Measurements from ENCODE around the gene MOV10L1. TPM values are rescaled to one million over a fixed set of nuclear protein-coding genes. Genes with fewer than 3 reads are reported as not detected.

The MOV10L1 gene
- polyA plus RNA-seq, 1 donor from 2014 or later = not detected

GRCh38 chr22:50180727-50181521, 91.1 kb downstream of the MOV10L1 start:
- H3K4me3 Mint-ChIP-seq = no peak overlapping the region
- no peaks in the 10 kb centered on the region for H3K9me3 Mint-ChIP-seq
- peaks cover 7% of the 10 kb centered on the region for H3K27me3 Mint-ChIP-seq
- H3K4me1 Mint-ChIP-seq = peaks cover 0 to 19% (median 15%) of the 10 kb centered on the region in 3 donors
- H3K27ac Mint-ChIP-seq = no peak overlapping the region
- H3K36me3 Mint-ChIP-seq = peaks cover 1% of the 10 kb centered on the region

GRCh38 chr22:50182176-50183081, 92.6 kb downstream of the MOV10L1 start:
- Mint-ChIP-seq H3K9me3 (no peaks in the 10 kb centered on the region), H3K36me3 (peaks cover 1% of the 10 kb centered on the region), H3K4me1 (peaks cover 8 to 18% (median 17%) of the 10 kb centered on the region in 3 donors), H3K27me3 (peaks cover 6% of the 10 kb centered on the region), H3K4me3 (peak overlapping the region in 1 of 4 donors; percentile 35), H3K27ac (no peak overlapping the region)

- Mint-ChIP-seq H3K4me3 (peak overlapping the region in 3 of 4 donors; percentile 21 to 81 (median 66)), H3K9me3 (no peaks in the 10 kb centered on the region), H3K27ac (peak overlapping the region in 1 of 3 donors; percentile 80), H3K4me1 (peaks cover 10 to 21% (median 20%) of the 10 kb centered on the region in 3 donors), H3K36me3 (no peaks in the 10 kb centered on the region), H3K27me3 (peaks cover 5% of the 10 kb centered on the region)
These were observed 93.5 kb downstream of the MOV10L1 start for GRCh38 chr22:50183141-50183971.

GRCh38 chr22:50184004-50184901, 94.4 kb downstream of the MOV10L1 start:
- H3K4me3 Mint-ChIP-seq = peak overlapping the region; percentile 70 to 93 (median 77)
- peaks cover 10 to 27% (median 24%) of the 10 kb centered on the region in 3 donors for H3K4me1 Mint-ChIP-seq
- H3K27me3 Mint-ChIP-seq = peaks cover 5% of the 10 kb centered on the region
- H3K27ac Mint-ChIP-seq = peak overlapping the region in 1 of 3 donors; percentile 80
- no peaks in the 10 kb centered on the region for H3K9me3 Mint-ChIP-seq
- no peaks in the 10 kb centered on the region for H3K36me3 Mint-ChIP-seq

GRCh38 chr22:50184902-50185374, 95.1 kb downstream of the MOV10L1 start:
- no peaks in the 10 kb centered on the region for H3K36me3 Mint-ChIP-seq
- peak overlapping the region; percentile 70 to 93 (median 82) for H3K4me3 Mint-ChIP-seq
- H3K27me3 Mint-ChIP-seq = no peaks in the 10 kb centered on the region
- H3K27ac Mint-ChIP-seq = peak overlapping the region in 1 of 3 donors; percentile 58
- H3K9me3 Mint-ChIP-seq = no peaks in the 10 kb centered on the region
- H3K4me1 Mint-ChIP-seq = peaks cover 16 to 29% (median 26%) of the 10 kb centered on the region in 3 donors

- Mint-ChIP-seq H3K36me3 (no peaks in the 10 kb centered on the region), H3K4me1 (peaks cover 19 to 27% (median 24%) of the 10 kb centered on the region in 3 donors), H3K27ac (peak within 1 kb of the TSS; percentile 93 to 99 (median 98)), H3K9me3 (no peaks in the 10 kb centered on the region), H3K27me3 (no peaks in the 10 kb centered on the region), H3K4me3 (peak within 1 kb of the TSS; percentile 93 to 99 (median 96))
These were observed 95.7 kb downstream of the MOV10L1 start, which contains the start of gene TRABD for GRCh38 chr22:50185375-50186087. Gene TRABD (plus strand): TSS chr22:50185913. CDS start chr22:50193061, 7,148 bp downstream.

- peak overlapping the region; percentile 93 to 99 (median 98) for H3K27ac Mint-ChIP-seq
- no peaks in the 10 kb centered on the region for H3K9me3 Mint-ChIP-seq
- no peaks in the 10 kb centered on the region for H3K36me3 Mint-ChIP-seq
- no peaks in the 10 kb centered on the region for H3K27me3 Mint-ChIP-seq
- H3K4me3 Mint-ChIP-seq = peak overlapping the region; percentile 93 to 99 (median 96)
- peaks cover 23 to 29% (median 26%) of the 10 kb centered on the region in 3 donors for H3K4me1 Mint-ChIP-seq
These were observed 96.4 kb downstream of the MOV10L1 start for GRCh38 chr22:50186181-50186714.

- peak overlapping the region; percentile 94 to 99 (median 98) for H3K27ac Mint-ChIP-seq
- H3K4me3 Mint-ChIP-seq = peak overlapping the region; percentile 94 to 99 (median 96)
These were observed 97.1 kb downstream of the MOV10L1 start for GRCh38 chr22:50186761-50187523.

GRCh38 chr22:50188356-50188755, 98.5 kb downstream of the MOV10L1 start:
- peak overlapping the region in 3 of 4 donors; percentile 57 to 99 (median 96) for H3K4me3 Mint-ChIP-seq

More at GRCh38 chr22:50186761-50187523, 97.1 kb downstream of the MOV10L1 start:
- Mint-ChIP-seq H3K36me3 (no peaks in the 10 kb centered on the region), H3K9me3 (no peaks in the 10 kb centered on the region), H3K4me1 (peaks cover 27 to 35% (median 30%) of the 10 kb centered on the region in 3 donors), H3K27me3 (no peaks in the 10 kb centered on the region)

GRCh38 chr22:50189184-50189848, 99.5 kb downstream of the MOV10L1 start:
- H3K4me3 Mint-ChIP-seq = peak overlapping the region; percentile 60 to 96 (median 74)
- H3K9me3 Mint-ChIP-seq = no peaks in the 10 kb centered on the region
- peaks cover 32 to 46% (median 38%) of the 10 kb centered on the region in 3 donors for H3K4me1 Mint-ChIP-seq
- no peaks in the 10 kb centered on the region for H3K27me3 Mint-ChIP-seq
- H3K36me3 Mint-ChIP-seq = no peaks in the 10 kb centered on the region
- H3K27ac Mint-ChIP-seq = peak overlapping the region; percentile 94 to 100 (median 99)

More at GRCh38 chr22:50188356-50188755, 98.5 kb downstream of the MOV10L1 start:
- Mint-ChIP-seq H3K36me3 (no peaks in the 10 kb centered on the region), H3K9me3 (no peaks in the 10 kb centered on the region), H3K4me1 (peaks cover 32 to 46% (median 40%) of the 10 kb centered on the region in 3 donors), H3K27me3 (no peaks in the 10 kb centered on the region), H3K27ac (peak overlapping the region; percentile 39 to 99 (median 94))

GRCh38 chr22:50189849-50190181, 100.0 kb downstream of the MOV10L1 start:
- peak overlapping the region; percentile 81 to 96 (median 90) for H3K4me3 Mint-ChIP-seq
- peak overlapping the region; percentile 94 to 100 (median 99) for H3K27ac Mint-ChIP-seq
- no peaks in the 10 kb centered on the region for H3K36me3 Mint-ChIP-seq
- peaks cover 32 to 45% (median 35%) of the 10 kb centered on the region in 3 donors for H3K4me1 Mint-ChIP-seq
- H3K9me3 Mint-ChIP-seq = no peaks in the 10 kb centered on the region
- H3K27me3 Mint-ChIP-seq = no peaks in the 10 kb centered on the region

Data from IgD-negative memory B cell (primary cell).